B cell (primary cell): ENCODE data around the gene PHOX2B.

ENCODE experiments used
- EZH2 ChIP-seq: IDR thresholded peaks from 2 replicates; pipeline ENCODE4 v1.6.1; 2012; ENCODE audit warnings: borderline replicate concordance, low read depth, mild to moderate bottlenecking, moderate library complexity, low read length; ENCODE audit not compliant: insufficient read depth, poor library complexity, severe bottlenecking
- TF ChIP-seq, protein P1 (sequence below): fragments of 200-600 bp; IDR thresholded peaks from one replicate; pipeline ENCODE4 v1.8.0; 2022; ENCODE audit warnings: antibody characterized with exemption, mild to moderate bottlenecking

DNA sequence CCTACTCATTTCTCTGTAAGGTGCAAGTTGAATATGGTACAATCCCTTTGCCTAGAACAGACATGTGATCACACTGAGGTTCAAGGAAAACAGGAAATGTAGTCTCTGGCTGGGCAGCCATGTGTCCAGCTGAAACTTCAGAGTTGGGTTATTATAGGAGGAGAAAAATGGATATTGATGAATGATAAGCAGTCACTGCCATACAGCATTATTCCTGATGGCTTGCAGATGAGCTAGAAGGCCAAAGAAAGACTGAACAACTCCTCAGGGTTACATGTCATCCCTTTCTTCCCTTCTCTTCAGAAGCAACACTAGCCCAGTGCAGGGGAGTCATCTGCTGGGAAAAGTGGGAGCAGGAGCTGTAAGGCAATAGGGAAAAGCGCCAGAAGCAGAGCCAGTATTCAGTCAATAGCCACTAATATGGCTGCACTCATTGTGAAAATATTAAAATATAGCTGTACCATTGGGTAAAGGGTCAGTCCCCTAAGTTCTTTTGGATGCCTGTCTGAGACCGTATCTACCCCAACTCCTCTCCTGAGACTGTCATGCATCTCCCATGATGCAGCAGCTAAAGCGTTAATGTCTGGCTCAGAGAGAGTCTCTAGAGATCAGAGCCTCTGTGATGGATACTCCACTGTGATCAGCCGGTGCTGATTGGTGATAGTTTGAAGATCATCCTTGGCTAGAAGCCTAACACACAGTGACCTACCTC is 20.5 kb downstream of the PHOX2B start:
- TF ChIP-seq, protein P1, sequence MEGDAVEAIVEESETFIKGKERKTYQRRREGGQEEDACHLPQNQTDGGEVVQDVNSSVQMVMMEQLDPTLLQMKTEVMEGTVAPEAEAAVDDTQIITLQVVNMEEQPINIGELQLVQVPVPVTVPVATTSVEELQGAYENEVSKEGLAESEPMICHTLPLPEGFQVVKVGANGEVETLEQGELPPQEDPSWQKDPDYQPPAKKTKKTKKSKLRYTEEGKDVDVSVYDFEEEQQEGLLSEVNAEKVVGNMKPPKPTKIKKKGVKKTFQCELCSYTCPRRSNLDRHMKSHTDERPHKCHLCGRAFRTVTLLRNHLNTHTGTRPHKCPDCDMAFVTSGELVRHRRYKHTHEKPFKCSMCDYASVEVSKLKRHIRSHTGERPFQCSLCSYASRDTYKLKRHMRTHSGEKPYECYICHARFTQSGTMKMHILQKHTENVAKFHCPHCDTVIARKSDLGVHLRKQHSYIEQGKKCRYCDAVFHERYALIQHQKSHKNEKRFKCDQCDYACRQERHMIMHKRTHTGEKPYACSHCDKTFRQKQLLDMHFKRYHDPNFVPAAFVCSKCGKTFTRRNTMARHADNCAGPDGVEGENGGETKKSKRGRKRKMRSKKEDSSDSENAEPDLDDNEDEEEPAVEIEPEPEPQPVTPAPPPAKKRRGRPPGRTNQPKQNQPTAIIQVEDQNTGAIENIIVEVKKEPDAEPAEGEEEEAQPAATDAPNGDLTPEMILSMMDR, result no peak
- no peak for TF ChIP-seq EZH2
